Subcutaneous abdominal adipose tissue (tissue), 5 donors: Measurements from ENCODE around the gene CLEC11A.

Experiments used
- H3K27ac ChIP-seq: one replicate; pipeline ENCODE4 v1.7.0; 2013; ENCODE audit warnings: low read depth, mild to moderate bottlenecking, inconsistent platforms, low read length, moderate library complexity
- H3K27me3 ChIP-seq, 5 donors: one replicate each; pipeline ENCODE4 v1.7.0; 2013; ENCODE audit warnings: low read length in 5 of 5, inconsistent platforms in 1 of 5; ENCODE audit not compliant: control insufficient read depth in 5 of 5, insufficient read depth in 4 of 5
- H3K36me3 ChIP-seq, 5 donors: one replicate each; pipeline ENCODE4 v1.7.0; 2013; ENCODE audit warnings: low read length in 5 of 5; ENCODE audit not compliant: control insufficient read depth in 5 of 5, insufficient read depth in 5 of 5
- H3K4me1 ChIP-seq, 5 donors: one replicate each; pipeline ENCODE4 v1.7.0; 2013; ENCODE audit warnings: low read length in 5 of 5, mild to moderate bottlenecking in 3 of 5, moderate library complexity in 1 of 5; ENCODE audit not compliant: control insufficient read depth in 5 of 5, insufficient read depth in 5 of 5
- H3K4me3 ChIP-seq, 5 donors: one replicate each; pipeline ENCODE4 v1.7.0; 2013; ENCODE audit warnings: low read length in 5 of 5, low read depth in 1 of 5
- H3K9ac ChIP-seq, 5 donors: one replicate each; pipeline ENCODE4 v1.7.0; 2013; ENCODE audit warnings: low read length in 5 of 5, mild to moderate bottlenecking in 4 of 5, moderate library complexity in 3 of 5
- H3K9me3 ChIP-seq, 5 donors: one replicate each; pipeline ENCODE4 v1.7.0; 2013; ENCODE audit warnings: low read length in 5 of 5; ENCODE audit not compliant: control insufficient read depth in 5 of 5
- donor health status: healthy.
- donor health status: healthy.
- donor health status: healthy.
- donor health status: healthy.
- donor health status: healthy.

CLEC11A gene

GRCh38 chr19:50713556-50714236 lies 9.5 kb upstream of the CLEC11A start:
- H3K27me3 ChIP-seq = peaks cover 22 to 63% (median 40%) of the 10 kb centered on the region in 5 donors
- no peaks in the 10 kb centered on the region for H3K4me1 ChIP-seq
- H3K9me3 ChIP-seq = no peaks in the 10 kb centered on the region
- H3K27ac ChIP-seq = no peak overlapping the region
- H3K36me3 ChIP-seq = no peaks in the 10 kb centered on the region
- no peak overlapping the region for H3K9ac ChIP-seq
- no peak overlapping the region for H3K4me3 ChIP-seq

- H3K36me3 ChIP-seq = no peaks in the 10 kb centered on the region
- H3K9ac ChIP-seq = no peak overlapping the region
- H3K4me3 ChIP-seq = no peak overlapping the region
- H3K27ac ChIP-seq = no peak overlapping the region
- H3K27me3 ChIP-seq = peaks cover 28 to 62% (median 41%) of the 10 kb centered on the region in 5 donors
- H3K4me1 ChIP-seq = peaks cover 0 to 5% (median 0%) of the 10 kb centered on the region in 5 donors
- no peaks in the 10 kb centered on the region for H3K9me3 ChIP-seq
These were observed 6.8 kb upstream of the CLEC11A start for GRCh38 chr19:50716178-50717025.

GRCh38 chr19:50717026-50717723 lies 6.0 kb upstream of the CLEC11A start:
- H3K9me3 ChIP-seq = no peaks in the 10 kb centered on the region
- peaks cover 35 to 59% (median 44%) of the 10 kb centered on the region in 5 donors for H3K27me3 ChIP-seq
- no peak overlapping the region for H3K4me3 ChIP-seq
- H3K36me3 ChIP-seq = no peaks in the 10 kb centered on the region
- no peak overlapping the region for H3K27ac ChIP-seq
- H3K9ac ChIP-seq = no peak overlapping the region
- H3K4me1 ChIP-seq = peaks cover 0 to 5% (median 0%) of the 10 kb centered on the region in 5 donors

GRCh38 chr19:50717891-50718254 lies 5.3 kb upstream of the CLEC11A start:
- H3K4me1 ChIP-seq = peaks cover 0 to 8% (median 0%) of the 10 kb centered on the region in 5 donors
- H3K4me3 ChIP-seq = no peak overlapping the region
- no peak overlapping the region for H3K27ac ChIP-seq
- no peaks in the 10 kb centered on the region for H3K9me3 ChIP-seq
- peaks cover 37 to 61% (median 47%) of the 10 kb centered on the region in 5 donors for H3K27me3 ChIP-seq
- H3K36me3 ChIP-seq = no peaks in the 10 kb centered on the region
- H3K9ac ChIP-seq = no peak overlapping the region

GRCh38 chr19:50718255-50719118 lies 4.7 kb upstream of the CLEC11A start:
- Histone ChIP-seq H3K4me3 (no peak overlapping the region), H3K9ac (no peak overlapping the region), H3K27me3 (peaks cover 40 to 66% (median 47%) of the 10 kb centered on the region in 5 donors), H3K9me3 (no peaks in the 10 kb centered on the region), H3K4me1 (peaks cover 0 to 14% (median 5%) of the 10 kb centered on the region in 5 donors), H3K27ac (no peak overlapping the region), H3K36me3 (no peaks in the 10 kb centered on the region)

- Histone ChIP-seq H3K36me3 (no peaks in the 10 kb centered on the region), H3K9me3 (no peaks in the 10 kb centered on the region), H3K4me3 (no peak overlapping the region), H3K9ac (no peak overlapping the region), H3K27me3 (peaks cover 44 to 61% (median 49%) of the 10 kb centered on the region in 5 donors), H3K27ac (no peak overlapping the region), H3K4me1 (peaks cover 0 to 20% (median 11%) of the 10 kb centered on the region in 5 donors)
These were observed 4.1 kb upstream of the CLEC11A start for GRCh38 chr19:50719119-50719435.

- Histone ChIP-seq H3K27ac (no peak within 1 kb of the TSS), H3K36me3 (no peaks in the 10 kb centered on the region), H3K4me3 (no peak within 1 kb of the TSS), H3K9me3 (no peaks in the 10 kb centered on the region), H3K27me3 (peaks cover 45 to 63% (median 49%) of the 10 kb centered on the region in 5 donors), H3K9ac (no peak within 1 kb of the TSS), H3K4me1 (peaks cover 0 to 25% (median 16%) of the 10 kb centered on the region in 5 donors)
These were observed 3.6 kb upstream of the CLEC11A start, which contains the start of gene SHANK1 for GRCh38 chr19:50719566-50719965. SHANK1 (minus strand) TSS chr19:50719802; CDS start chr19:50716919, 2,883 bp downstream.

- Histone ChIP-seq H3K27me3 (peaks cover 45 to 66% (median 49%) of the 10 kb centered on the region in 5 donors), H3K27ac (no peak overlapping the region), H3K36me3 (no peaks in the 10 kb centered on the region), H3K9me3 (no peaks in the 10 kb centered on the region), H3K4me3 (no peak overlapping the region), H3K4me1 (peaks cover 0 to 31% (median 24%) of the 10 kb centered on the region in 5 donors), H3K9ac (no peak overlapping the region)
These were observed 2.8 kb upstream of the CLEC11A start for GRCh38 chr19:50720181-50720920.

- no peak overlapping the region for H3K27ac ChIP-seq
- no peak overlapping the region for H3K9ac ChIP-seq
- no peaks in the 10 kb centered on the region for H3K36me3 ChIP-seq
- peaks cover 0 to 37% (median 29%) of the 10 kb centered on the region in 5 donors for H3K4me1 ChIP-seq
- no peak overlapping the region for H3K4me3 ChIP-seq
- H3K27me3 ChIP-seq = peaks cover 42 to 65% (median 49%) of the 10 kb centered on the region in 5 donors
- H3K9me3 ChIP-seq = no peaks in the 10 kb centered on the region
These were observed 2.2 kb upstream of the CLEC11A start for GRCh38 chr19:50720921-50721381.
